Measurements from ENCODE around the gene TRIOBP.
"Not testable (repeated sequence)": the region's sequence is repeated elsewhere in the genome, so short reads cannot be mapped to it uniquely, and the experiment has no call there.

TRIOBP gene

GRCh38 chr22:37696260-37696656, 590 bp upstream of the TRIOBP start:
- DNase-seq, result not testable (repeated sequence)

GRCh38 chr22:37697538-37697835, 639 bp downstream of the TRIOBP start:
- no peak for DNase-seq

- DNase-seq, result no peak
These were observed 4.4 kb downstream of the TRIOBP start for GRCh38 chr22:37701141-37701786.

GRCh38 chr22:37703906-37704305, 7.1 kb downstream of the TRIOBP start:
- no peak for DNase-seq

- DNase-seq, result no peak
These were observed 7.8 kb downstream of the TRIOBP start for GRCh38 chr22:37704645-37705044.

- no peak for DNase-seq
These were observed 8.4 kb downstream of the TRIOBP start for GRCh38 chr22:37705205-37705604.

- DNase-seq, result no peak
These were observed 12.0 kb downstream of the TRIOBP start for GRCh38 chr22:37708580-37709444.

- DNase-seq, result no peak
These were observed 12.6 kb downstream of the TRIOBP start for GRCh38 chr22:37709445-37709765.

GRCh38 chr22:37710675-37711074, 13.8 kb downstream of the TRIOBP start:
- DNase-seq, result no peak

GRCh38 chr22:37711490-37711889, 14.6 kb downstream of the TRIOBP start:
- no peak for DNase-seq

- no peak for DNase-seq
These were observed 16.9 kb downstream of the TRIOBP start for GRCh38 chr22:37713761-37714160.

- no peak for DNase-seq
These were observed 17.8 kb downstream of the TRIOBP start for GRCh38 chr22:37714634-37715033.

- DNase-seq, result no peak
These were observed 18.9 kb downstream of the TRIOBP start for GRCh38 chr22:37715760-37716159.

GRCh38 chr22:37716708-37717107, 19.9 kb downstream of the TRIOBP start:
- DNase-seq, result no peak

GRCh38 chr22:37717235-37717634, 20.4 kb downstream of the TRIOBP start:
- DNase-seq, result not testable (repeated sequence)

GRCh38 chr22:37717746-37718305, 21.0 kb downstream of the TRIOBP start:
- DNase-seq, result not testable (repeated sequence)

- no peak for DNase-seq
These were observed 28.8 kb downstream of the TRIOBP start for GRCh38 chr22:37725551-37726240.

- DNase-seq, result no peak
These were observed 29.5 kb downstream of the TRIOBP start for GRCh38 chr22:37726241-37726887.

GRCh38 chr22:37728620-37729019, 31.8 kb downstream of the TRIOBP start:
- no peak for DNase-seq

- no peak for DNase-seq
These were observed 35.1 kb downstream of the TRIOBP start for GRCh38 chr22:37731804-37732471.

GRCh38 chr22:37732699-37733607, 36.1 kb downstream of the TRIOBP start:
- DNase-seq, result no peak
